ENCODE measurements around the gene HSPA1L.

DNA sequence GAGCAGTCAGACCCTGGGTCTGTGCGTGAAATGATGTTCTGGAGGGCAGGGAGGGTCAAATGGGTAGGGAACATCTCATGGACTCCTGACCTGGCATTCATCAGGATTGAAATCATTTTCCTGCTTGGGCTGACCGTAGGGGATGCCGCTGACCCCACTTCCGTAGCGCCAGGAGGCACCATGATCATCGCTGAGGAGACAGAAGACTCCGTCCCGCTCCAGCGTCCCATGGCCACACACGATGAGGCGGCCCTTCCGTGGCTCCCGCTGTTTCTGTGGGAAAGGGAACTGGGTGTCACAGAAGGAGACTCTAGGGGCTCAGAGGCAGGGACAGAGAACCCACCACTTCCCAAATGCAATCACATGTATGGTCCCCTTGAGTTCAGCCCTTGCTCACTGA lies 45.3 kb upstream of the HSPA1L start:
- TF ChIP-seq POLR2AphosphoS5 (IDR thresholded peaks at IDR 0.05) (no peak), POLR2A (IDR thresholded peaks at IDR 0.05) (no peak)
- TF ChIP-seq, protein P1, sequence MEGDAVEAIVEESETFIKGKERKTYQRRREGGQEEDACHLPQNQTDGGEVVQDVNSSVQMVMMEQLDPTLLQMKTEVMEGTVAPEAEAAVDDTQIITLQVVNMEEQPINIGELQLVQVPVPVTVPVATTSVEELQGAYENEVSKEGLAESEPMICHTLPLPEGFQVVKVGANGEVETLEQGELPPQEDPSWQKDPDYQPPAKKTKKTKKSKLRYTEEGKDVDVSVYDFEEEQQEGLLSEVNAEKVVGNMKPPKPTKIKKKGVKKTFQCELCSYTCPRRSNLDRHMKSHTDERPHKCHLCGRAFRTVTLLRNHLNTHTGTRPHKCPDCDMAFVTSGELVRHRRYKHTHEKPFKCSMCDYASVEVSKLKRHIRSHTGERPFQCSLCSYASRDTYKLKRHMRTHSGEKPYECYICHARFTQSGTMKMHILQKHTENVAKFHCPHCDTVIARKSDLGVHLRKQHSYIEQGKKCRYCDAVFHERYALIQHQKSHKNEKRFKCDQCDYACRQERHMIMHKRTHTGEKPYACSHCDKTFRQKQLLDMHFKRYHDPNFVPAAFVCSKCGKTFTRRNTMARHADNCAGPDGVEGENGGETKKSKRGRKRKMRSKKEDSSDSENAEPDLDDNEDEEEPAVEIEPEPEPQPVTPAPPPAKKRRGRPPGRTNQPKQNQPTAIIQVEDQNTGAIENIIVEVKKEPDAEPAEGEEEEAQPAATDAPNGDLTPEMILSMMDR (IDR thresholded peaks at IDR 0.05), result no peak

Measured in breast epithelium (tissue), 3 donors.